Jurkat, Clone E6-1 (cell line): Measurements from ENCODE around the gene PHF21A.

Source experiments
- DNase-seq: peaks from one replicate; pipeline ENCODE4 v3.0.0-alpha.2; 2011; ENCODE audit warnings: low read depth, low spot score
- H3K4me3 ChIP-seq: 2 replicates; pipeline ENCODE4 v1.5.1; 2011; ENCODE audit warnings: mild to moderate bottlenecking, low read length, control low read depth, moderate library complexity

PHF21A gene

DNA sequence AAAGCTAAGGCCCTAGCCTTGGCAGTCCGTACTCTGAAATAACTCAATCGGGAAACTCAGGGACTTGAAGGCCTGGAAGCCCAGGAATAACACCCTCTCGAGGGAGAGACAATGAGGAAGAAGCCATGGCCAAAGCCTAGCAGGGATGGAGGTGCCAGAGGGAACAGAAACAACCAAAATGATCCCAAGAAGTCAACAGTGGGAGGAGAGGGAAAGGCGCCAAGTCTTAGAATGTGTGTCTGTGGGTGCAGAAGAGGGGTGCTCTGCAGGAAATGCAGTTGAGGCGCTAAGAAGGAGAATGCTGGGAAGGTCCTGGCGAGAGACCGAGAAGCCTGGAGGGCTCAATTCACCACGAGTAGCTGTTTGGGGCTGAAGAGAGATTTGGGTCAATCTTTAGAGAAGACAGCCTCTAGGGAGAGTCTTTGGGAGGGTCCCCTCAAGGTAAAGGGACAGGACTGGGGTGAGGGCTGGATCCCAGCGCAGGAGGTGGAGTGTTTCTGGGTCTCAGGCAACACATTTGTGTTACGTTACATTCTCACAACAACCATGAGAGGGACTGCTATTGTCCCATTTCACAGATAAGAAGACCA is 236.6 kb downstream of the PHF21A start:
- H3K4me3 ChIP-seq: no peak overlapping the region

More for the DNA sequence above, 236.6 kb downstream of the PHF21A start:
- no peak for DNase-seq
